Neural cell (in vitro differentiated cells): ENCODE data around the gene CSF2. TPM values are rescaled to one million over a fixed set of nuclear protein-coding genes. Genes with fewer than 3 reads are reported as not detected.

Experiments used
- H2AFZ ChIP-seq: fragments of 200-600, 300-800 bp; sonication (generic), shearing (Covaris generic); 2 replicates; pipeline ENCODE4 v1.6.0; 2014; ENCODE audit warnings: low read depth, mild to moderate bottlenecking, antibody characterized with exemption, low read length, moderate library complexity
- H3F3A ChIP-seq: fragments of 200-600 bp; shearing (Covaris generic); 2 replicates; pipeline ENCODE4 v1.6.1; 2016; ENCODE audit warnings: mild to moderate bottlenecking, moderate library complexity, mixed read lengths, antibody characterized with exemption, low read length; ENCODE audit not compliant: insufficient read depth, poor library complexity, severe bottlenecking
- H3K27ac ChIP-seq: fragments of 200-600, 300-800 bp; sonication (generic), shearing (Covaris generic); 2 replicates; pipeline ENCODE4 v1.5.1; 2014; ENCODE audit warnings: mild to moderate bottlenecking, low read length, moderate library complexity
- H3K27me3 ChIP-seq: fragments of 300-800, 200-600 bp; sonication (generic), shearing (Covaris generic); 2 replicates; pipeline ENCODE4 v1.6.0; 2014; ENCODE audit warnings: mild to moderate bottlenecking, low read depth, low read length, moderate library complexity; ENCODE audit not compliant: insufficient read depth
- H3K36me3 ChIP-seq: fragments of 300-800, 200-600 bp; sonication (generic), shearing (Covaris generic); 2 replicates; pipeline ENCODE4 v1.5.1; 2014; ENCODE audit warnings: mild to moderate bottlenecking, antibody characterized with exemption, low read length, moderate library complexity; ENCODE audit not compliant: insufficient read depth
- H3K4me2 ChIP-seq: fragments of 300-800, 200-600 bp; sonication (generic), shearing (Covaris generic); 2 replicates; pipeline ENCODE4 v1.6.0; 2014; ENCODE audit warnings: mild to moderate bottlenecking, low read length
- H3K4me3 ChIP-seq: fragments of 300-800, 200-600 bp; sonication (generic), shearing (Covaris generic); 2 replicates; pipeline ENCODE4 v1.5.1; 2014; ENCODE audit warnings: mild to moderate bottlenecking, low read length, moderate library complexity
- H3K79me2 ChIP-seq: fragments of 200-600 bp; shearing (Covaris generic); replicated peaks from 2 replicates; pipeline ENCODE4 v1.6.0; 2014; ENCODE audit warnings: mild to moderate bottlenecking, low read length, moderate library complexity; ENCODE audit not compliant: insufficient read depth
- H3K9ac ChIP-seq: fragments of 300-800, 200-600 bp; sonication (generic), shearing (Covaris generic); 2 replicates; pipeline ENCODE4 v1.6.1; 2016; ENCODE audit warnings: mild to moderate bottlenecking, low read length, mixed read lengths
- H3K9me2 ChIP-seq: fragments of 200-600 bp; shearing (Covaris generic); 2 replicates; pipeline ENCODE4 v1.6.1; 2016; ENCODE audit warnings: mild to moderate bottlenecking, low read length, mixed read lengths; ENCODE audit not compliant: insufficient read depth
- H3K9me3 ChIP-seq: fragments of 200-600, 300-800 bp; sonication (generic), shearing (Covaris generic); 2 replicates; pipeline ENCODE4 v1.6.1; 2016; ENCODE audit warnings: mild to moderate bottlenecking, mixed run types, low read length, moderate library complexity, mixed read lengths
- H4K20me1 ChIP-seq: fragments of 200-600 bp; shearing (Covaris generic); 2 replicates; pipeline ENCODE4 v1.6.1; 2016; ENCODE audit warnings: mild to moderate bottlenecking, mixed run types; ENCODE audit not compliant: insufficient read depth
- EP300 ChIP-seq: fragments of 450-650 bp; conservative IDR thresholded peaks from 2 replicates; pipeline ENCODE4 v1.6.1; 2014; ENCODE audit warnings: antibody characterized with exemption, mild to moderate bottlenecking, moderate library complexity; ENCODE audit not compliant: poor library complexity, severe bottlenecking
- EZH2 ChIP-seq: fragments of 200-600, 300-800 bp; shearing (Covaris generic), sonication (generic); IDR thresholded peaks from 2 replicates; pipeline ENCODE4 v1.6.1; 2014; ENCODE audit warnings: antibody characterized with exemption, low read length, borderline replicate concordance, mild to moderate bottlenecking; ENCODE audit not compliant: insufficient read depth, poor library complexity, severe bottlenecking
- MXI1 ChIP-seq: fragments of 450-650 bp; conservative IDR thresholded peaks from 2 replicates; pipeline ENCODE4 v1.6.1; 2014; ENCODE audit warnings: antibody characterized with exemption, mild to moderate bottlenecking; ENCODE audit not compliant: poor library complexity, severe bottlenecking
- POLR2AphosphoS5 ChIP-seq: IDR thresholded peaks from 2 replicates; pipeline ENCODE4 v1.6.1; 2012
- RAD21 ChIP-seq: fragments of 450-650 bp; conservative IDR thresholded peaks from 2 replicates; pipeline ENCODE4 v1.6.1; 2014; ENCODE audit warnings: antibody characterized with exemption, mild to moderate bottlenecking, moderate library complexity
- SMC3 ChIP-seq: fragments of 450-650 bp; conservative IDR thresholded peaks from 2 replicates; pipeline ENCODE4 v1.6.1; 2014; ENCODE audit warnings: antibody characterized with exemption, mild to moderate bottlenecking, moderate library complexity; ENCODE audit not compliant: poor library complexity
- TAF1 ChIP-seq: IDR thresholded peaks from 2 replicates; pipeline ENCODE4 v1.6.1; 2012; ENCODE audit warnings: low read depth
- polyA plus RNA-seq: library from polyadenylated mRNA; depleted of rRNA; stranded (reverse); fragments of >200 nt; gene quantifications from 2 replicates; pipeline ENCODE4 v1.2.3, GENCODE V29; 2014
- TF ChIP-seq, protein P1 (sequence below): fragments of 450-650 bp; IDR thresholded peaks from 2 replicates; pipeline ENCODE4 v1.5.1; 2014; ENCODE audit warnings: antibody characterized with exemption, mild to moderate bottlenecking, moderate library complexity; ENCODE audit not compliant: poor library complexity, severe bottlenecking
- TF ChIP-seq, protein P2 (sequence below): IDR thresholded peaks from 2 replicates; pipeline ENCODE4 v1.6.1; 2012; ENCODE audit warnings: borderline replicate concordance

Gene CSF2
- polyA plus RNA-seq, 1 donor from 2014 or later = not detected

DNA sequence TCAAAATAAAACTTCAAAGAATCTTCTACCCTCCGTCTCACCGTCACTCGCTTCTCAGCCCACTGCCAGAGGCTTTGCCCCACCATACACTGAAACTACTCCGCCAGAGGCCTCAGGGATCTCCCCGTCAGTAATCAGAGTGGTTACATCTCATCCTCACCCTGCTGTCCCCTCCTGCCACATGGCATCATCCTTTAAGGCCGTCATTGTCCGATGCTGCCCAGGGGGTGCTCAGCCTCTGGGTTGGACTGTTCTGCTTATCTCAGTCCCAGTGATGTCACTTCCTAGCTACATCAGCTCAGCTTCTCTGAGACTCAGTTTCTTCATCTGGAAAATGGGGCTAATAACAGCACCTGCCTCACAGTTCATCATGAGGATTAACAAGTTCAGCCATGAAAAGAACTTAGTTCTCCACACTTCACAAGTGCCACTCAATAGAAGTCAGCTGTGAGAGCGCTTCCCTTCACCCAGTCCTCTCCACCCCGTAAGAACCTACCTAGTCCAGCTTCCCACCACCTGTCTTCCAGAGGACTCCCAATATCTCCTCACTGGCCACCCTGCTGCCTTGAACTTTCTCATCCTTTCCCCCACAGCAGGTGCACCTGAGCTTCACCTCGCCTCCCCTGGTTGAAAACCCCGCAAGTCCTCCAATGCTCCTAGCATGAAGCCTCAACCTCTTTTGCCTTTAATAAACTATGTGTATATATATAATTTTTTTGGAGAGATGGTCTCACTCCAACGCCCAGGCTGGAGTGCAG lies 15.9 kb upstream of the CSF2 start:
- TF ChIP-seq RAD21 = no peak
- no peak for TF ChIP-seq POLR2AphosphoS5
- TF ChIP-seq, protein P1, sequence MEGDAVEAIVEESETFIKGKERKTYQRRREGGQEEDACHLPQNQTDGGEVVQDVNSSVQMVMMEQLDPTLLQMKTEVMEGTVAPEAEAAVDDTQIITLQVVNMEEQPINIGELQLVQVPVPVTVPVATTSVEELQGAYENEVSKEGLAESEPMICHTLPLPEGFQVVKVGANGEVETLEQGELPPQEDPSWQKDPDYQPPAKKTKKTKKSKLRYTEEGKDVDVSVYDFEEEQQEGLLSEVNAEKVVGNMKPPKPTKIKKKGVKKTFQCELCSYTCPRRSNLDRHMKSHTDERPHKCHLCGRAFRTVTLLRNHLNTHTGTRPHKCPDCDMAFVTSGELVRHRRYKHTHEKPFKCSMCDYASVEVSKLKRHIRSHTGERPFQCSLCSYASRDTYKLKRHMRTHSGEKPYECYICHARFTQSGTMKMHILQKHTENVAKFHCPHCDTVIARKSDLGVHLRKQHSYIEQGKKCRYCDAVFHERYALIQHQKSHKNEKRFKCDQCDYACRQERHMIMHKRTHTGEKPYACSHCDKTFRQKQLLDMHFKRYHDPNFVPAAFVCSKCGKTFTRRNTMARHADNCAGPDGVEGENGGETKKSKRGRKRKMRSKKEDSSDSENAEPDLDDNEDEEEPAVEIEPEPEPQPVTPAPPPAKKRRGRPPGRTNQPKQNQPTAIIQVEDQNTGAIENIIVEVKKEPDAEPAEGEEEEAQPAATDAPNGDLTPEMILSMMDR = no peak
- TF ChIP-seq MXI1 = no peak
- no peak for TF ChIP-seq TAF1
- no peak for TF ChIP-seq EZH2
- TF ChIP-seq EP300 = no peak
- no peak for TF ChIP-seq SMC3
- Histone ChIP-seq H3K79me2 (no peaks in the 10 kb centered on the region), H2AFZ (no peak overlapping the region), H3K36me3 (no peaks in the 10 kb centered on the region), H3K4me3 (no peak overlapping the region), H3K9me3 (no peaks in the 10 kb centered on the region), H3F3A (no peaks in the 10 kb centered on the region), H3K9ac (no peak overlapping the region), H3K9me2 (no peaks in the 10 kb centered on the region), H4K20me1 (no peaks in the 10 kb centered on the region), H3K27me3 (no peaks in the 10 kb centered on the region), H3K27ac (no peak overlapping the region), H3K4me2 (no peak overlapping the region)

DNA sequence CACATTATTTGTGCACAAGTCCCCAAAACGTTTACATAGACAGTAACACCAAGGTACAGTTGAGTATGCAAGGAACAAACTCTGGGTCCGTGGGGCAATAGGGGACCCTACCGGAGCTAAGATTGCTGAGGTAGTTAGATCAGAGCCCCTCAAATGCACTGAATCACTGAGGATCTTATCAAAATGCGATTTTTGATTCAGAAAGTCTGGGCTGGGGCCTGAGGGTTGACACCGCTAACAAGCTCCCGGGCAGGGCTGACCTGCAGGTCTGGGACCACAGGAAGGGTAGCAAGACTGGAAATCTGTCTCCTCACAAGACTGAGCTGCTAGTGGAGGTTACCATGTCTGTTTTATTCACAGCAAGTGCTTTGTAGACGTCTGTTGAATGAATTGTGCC lies 14.9 kb upstream of the CSF2 start:
- H3K9ac ChIP-seq = no peak overlapping the region
- no peaks in the 10 kb centered on the region for H3K9me3 ChIP-seq
- H3K4me3 ChIP-seq = no peak overlapping the region
- no peaks in the 10 kb centered on the region for H3K27me3 ChIP-seq
- TF ChIP-seq POLR2AphosphoS5 (no peak), EZH2 (no peak), MXI1 (no peak), RAD21 (no peak), TAF1 (no peak), SMC3 (no peak), EP300 (no peak)
- TF ChIP-seq, protein P2, sequence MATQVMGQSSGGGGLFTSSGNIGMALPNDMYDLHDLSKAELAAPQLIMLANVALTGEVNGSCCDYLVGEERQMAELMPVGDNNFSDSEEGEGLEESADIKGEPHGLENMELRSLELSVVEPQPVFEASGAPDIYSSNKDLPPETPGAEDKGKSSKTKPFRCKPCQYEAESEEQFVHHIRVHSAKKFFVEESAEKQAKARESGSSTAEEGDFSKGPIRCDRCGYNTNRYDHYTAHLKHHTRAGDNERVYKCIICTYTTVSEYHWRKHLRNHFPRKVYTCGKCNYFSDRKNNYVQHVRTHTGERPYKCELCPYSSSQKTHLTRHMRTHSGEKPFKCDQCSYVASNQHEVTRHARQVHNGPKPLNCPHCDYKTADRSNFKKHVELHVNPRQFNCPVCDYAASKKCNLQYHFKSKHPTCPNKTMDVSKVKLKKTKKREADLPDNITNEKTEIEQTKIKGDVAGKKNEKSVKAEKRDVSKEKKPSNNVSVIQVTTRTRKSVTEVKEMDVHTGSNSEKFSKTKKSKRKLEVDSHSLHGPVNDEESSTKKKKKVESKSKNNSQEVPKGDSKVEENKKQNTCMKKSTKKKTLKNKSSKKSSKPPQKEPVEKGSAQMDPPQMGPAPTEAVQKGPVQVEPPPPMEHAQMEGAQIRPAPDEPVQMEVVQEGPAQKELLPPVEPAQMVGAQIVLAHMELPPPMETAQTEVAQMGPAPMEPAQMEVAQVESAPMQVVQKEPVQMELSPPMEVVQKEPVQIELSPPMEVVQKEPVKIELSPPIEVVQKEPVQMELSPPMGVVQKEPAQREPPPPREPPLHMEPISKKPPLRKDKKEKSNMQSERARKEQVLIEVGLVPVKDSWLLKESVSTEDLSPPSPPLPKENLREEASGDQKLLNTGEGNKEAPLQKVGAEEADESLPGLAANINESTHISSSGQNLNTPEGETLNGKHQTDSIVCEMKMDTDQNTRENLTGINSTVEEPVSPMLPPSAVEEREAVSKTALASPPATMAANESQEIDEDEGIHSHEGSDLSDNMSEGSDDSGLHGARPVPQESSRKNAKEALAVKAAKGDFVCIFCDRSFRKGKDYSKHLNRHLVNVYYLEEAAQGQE = no peak
- TF ChIP-seq, protein P1 = no peak
- H3K9me2 ChIP-seq = no peaks in the 10 kb centered on the region
- H3K27ac ChIP-seq = no peak overlapping the region
- H2AFZ ChIP-seq = no peak overlapping the region
- H3K79me2 ChIP-seq = no peaks in the 10 kb centered on the region
- H4K20me1 ChIP-seq = no peaks in the 10 kb centered on the region
- H3F3A ChIP-seq = no peaks in the 10 kb centered on the region
- no peaks in the 10 kb centered on the region for H3K36me3 ChIP-seq
- H3K4me2 ChIP-seq = no peak overlapping the region
